ENCODE measurements around the gene CACNA2D4. TPM values are rescaled to one million over a fixed set of nuclear protein-coding genes. Genes with fewer than 3 reads are reported as not detected.

Gene CACNA2D4
- total and polyA plus RNA-seq, 2 experiments from 2014 or later, result 0.23 TPM; not detected in 1

DNA sequence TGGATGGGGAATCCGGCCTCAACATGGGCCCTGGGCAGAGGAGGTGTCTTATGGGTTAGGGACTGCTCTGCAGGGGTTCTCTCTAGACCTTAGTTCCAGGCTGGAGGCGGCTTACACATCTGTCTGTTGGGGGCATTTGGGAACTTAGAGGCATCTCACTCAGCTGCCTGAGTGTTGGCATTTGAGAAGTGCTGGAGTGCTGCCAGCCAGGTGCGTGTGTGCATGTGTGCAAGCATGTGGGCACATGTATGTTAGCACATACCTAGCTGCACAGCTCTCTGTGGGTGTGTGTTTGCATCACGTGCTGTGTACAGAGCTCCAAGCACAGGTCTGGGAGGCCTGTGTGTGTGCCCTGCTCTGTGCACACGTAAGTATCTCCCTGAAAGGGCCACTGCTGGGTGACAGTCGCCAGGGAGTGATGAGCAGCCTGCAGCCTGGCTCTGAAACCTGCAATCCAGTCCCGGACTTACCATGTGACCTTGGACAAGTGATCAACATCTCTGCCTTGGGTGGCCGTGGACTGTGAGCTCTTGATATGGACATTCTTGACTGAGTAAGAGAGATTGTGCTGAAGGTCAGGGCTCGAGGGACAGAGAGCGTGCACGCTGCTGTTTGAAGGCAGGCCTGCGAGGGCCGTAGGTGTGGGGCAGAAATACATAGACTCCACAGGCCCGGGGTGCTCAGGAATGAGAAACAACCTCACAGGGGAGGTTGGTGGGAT lies 92.9 kb downstream of the CACNA2D4 start:
- WGBS, 2 experiments (ENCODE audit: low coverage in 1 of 2, low lambda C conversion rate in 2 of 2, missing lambda C conversion rate in 2 of 2), result 52 to 60% methylated on average over 14 of the region's 14 CpGs
- Histone ChIP-seq H3K9ac (no peak overlapping the region), H2AFZ (no peak overlapping the region), H3K9me2 (ENCODE audit: insufficient read depth) (no peaks in the 10 kb centered on the region), H4K20me1 (ENCODE audit: insufficient read depth) (no peaks in the 10 kb centered on the region), H3K4me1 (ENCODE audit: insufficient read depth) (no peaks in the 10 kb centered on the region), H3K9me3 (ENCODE audit: low read depth) (no peaks in the 10 kb centered on the region), H3K4me2 (ENCODE audit: unreplicated experiment) (no peak overlapping the region), H3K79me2 (ENCODE audit: insufficient read depth) (no peaks in the 10 kb centered on the region), H3K4me3 (no peak overlapping the region), H3K36me3 (ENCODE audit: low read depth) (no peaks in the 10 kb centered on the region), H3F3A (ENCODE audit: insufficient read depth) (no peaks in the 10 kb centered on the region), H3K27ac (no peak overlapping the region), H3K27me3 (replicated peaks; ENCODE audit: insufficient read depth) (peaks cover 52% of the 10 kb centered on the region)
- in situ Hi-C loops (cut with MboI), result no loop called here
- TF ChIP-seq EZH2 (IDR thresholded peaks at IDR 0.05; ENCODE audit: insufficient read depth, poor library complexity, severe bottlenecking) (no peak), EZH2phosphoT487 (IDR thresholded peaks at IDR 0.05; ENCODE audit: insufficient read depth, low read depth) (no peak)
- DNase-seq, result no peak

DNA sequence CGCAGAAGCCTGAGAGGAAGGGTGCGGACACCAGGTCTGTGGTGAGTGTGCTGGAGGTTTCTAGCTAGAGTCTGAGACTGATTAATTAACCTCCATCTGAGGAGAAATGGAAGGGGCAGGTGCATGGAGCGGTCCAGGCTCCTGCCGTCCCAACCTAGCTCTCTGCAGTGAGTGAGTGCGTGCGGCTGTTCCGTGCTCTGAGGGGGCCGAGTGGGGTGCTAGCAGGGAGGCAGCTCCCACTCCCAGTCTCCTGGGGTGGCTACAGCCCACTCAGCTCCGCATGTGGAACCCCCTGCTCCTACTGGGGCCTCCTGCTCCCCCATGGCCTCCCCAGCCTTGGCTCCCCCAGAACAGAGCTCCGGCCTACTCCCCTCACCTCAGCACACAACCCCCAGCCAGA lies 95.2 kb downstream of the CACNA2D4 start:
- H3F3A ChIP-seq (ENCODE audit: insufficient read depth), result no peaks in the 10 kb centered on the region
- H3K27ac ChIP-seq, result no peak overlapping the region
- H4K20me1 ChIP-seq (ENCODE audit: insufficient read depth), result no peaks in the 10 kb centered on the region
- H3K9ac ChIP-seq, result no peak overlapping the region
- WGBS, 2 experiments (ENCODE audit: low coverage in 1 of 2, low lambda C conversion rate in 2 of 2, missing lambda C conversion rate in 2 of 2), result 72 to 81% methylated on average over 10 of the region's 10 CpGs
- no peak overlapping the region for H2AFZ ChIP-seq
- no peaks in the 10 kb centered on the region for H3K79me2 ChIP-seq (ENCODE audit: insufficient read depth)
- no peak overlapping the region for H3K4me3 ChIP-seq
- H3K9me2 ChIP-seq (ENCODE audit: insufficient read depth), result no peaks in the 10 kb centered on the region
- in situ Hi-C loops (cut with MboI), result loop anchor here (25.0 kb wide), 1 partner anchor 764 kb away; no protein-coding TSS in a partner anchor
- H3K9me3 ChIP-seq (ENCODE audit: low read depth), result no peaks in the 10 kb centered on the region
- DNase-seq, result no peak
- no peak overlapping the region for H3K4me2 ChIP-seq (ENCODE audit: unreplicated experiment)
- peaks cover 61% of the 10 kb centered on the region for H3K27me3 ChIP-seq (replicated peaks; ENCODE audit: insufficient read depth)
- H3K36me3 ChIP-seq (ENCODE audit: low read depth), result no peaks in the 10 kb centered on the region
- no peaks in the 10 kb centered on the region for H3K4me1 ChIP-seq (ENCODE audit: insufficient read depth)
- TF ChIP-seq EZH2 (IDR thresholded peaks at IDR 0.05; ENCODE audit: insufficient read depth, poor library complexity, severe bottlenecking) (no peak), EZH2phosphoT487 (IDR thresholded peaks at IDR 0.05; ENCODE audit: insufficient read depth, low read depth) (no peak)

DNA sequence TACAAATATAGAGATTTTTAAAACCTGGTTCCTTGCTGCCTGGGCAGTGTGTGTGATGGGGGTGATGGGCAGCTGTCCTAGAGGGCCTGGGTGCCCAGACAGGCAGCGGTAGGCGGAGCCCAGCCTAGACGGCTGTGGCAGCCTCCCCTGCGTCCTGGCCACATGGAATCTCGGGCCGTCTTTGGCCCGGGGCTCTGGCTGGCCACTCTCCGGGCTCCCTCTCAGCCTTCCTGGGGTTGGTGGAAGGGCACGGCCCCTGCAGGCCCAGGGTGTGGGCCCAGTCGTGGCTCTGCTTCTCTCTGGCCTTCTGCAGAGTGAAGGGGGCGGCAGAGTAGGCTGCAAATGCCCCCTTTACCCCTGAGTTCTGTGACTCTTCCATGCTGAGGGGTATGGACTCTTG lies 95.8 kb downstream of the CACNA2D4 start:
- Histone ChIP-seq H3K9me3 (ENCODE audit: low read depth) (no peaks in the 10 kb centered on the region), H3K79me2 (ENCODE audit: insufficient read depth) (no peaks in the 10 kb centered on the region), H3K9me2 (ENCODE audit: insufficient read depth) (no peaks in the 10 kb centered on the region), H3K4me1 (ENCODE audit: insufficient read depth) (no peaks in the 10 kb centered on the region), H3K27ac (no peak overlapping the region), H3K4me2 (ENCODE audit: unreplicated experiment) (no peak overlapping the region), H2AFZ (no peak overlapping the region), H3K27me3 (replicated peaks; ENCODE audit: insufficient read depth) (peaks cover 61% of the 10 kb centered on the region), H4K20me1 (ENCODE audit: insufficient read depth) (no peaks in the 10 kb centered on the region), H3F3A (ENCODE audit: insufficient read depth) (no peaks in the 10 kb centered on the region), H3K36me3 (ENCODE audit: low read depth) (no peaks in the 10 kb centered on the region), H3K9ac (no peak overlapping the region), H3K4me3 (no peak overlapping the region)
- no peak for TF ChIP-seq EZH2phosphoT487 (IDR thresholded peaks at IDR 0.05; ENCODE audit: insufficient read depth, low read depth)
- TF ChIP-seq EZH2 (IDR thresholded peaks at IDR 0.05; ENCODE audit: insufficient read depth, poor library complexity, severe bottlenecking), result no peak
- in situ Hi-C loops (cut with MboI), result loop anchor here (25.0 kb wide), 1 partner anchor 765 kb away; no protein-coding TSS in a partner anchor
- no peak for DNase-seq
- WGBS, 2 experiments (ENCODE audit: low coverage in 1 of 2, low lambda C conversion rate in 2 of 2, missing lambda C conversion rate in 2 of 2), result 43 to 55% methylated on average over 5 to 11 of the region's 11 CpGs

DNA sequence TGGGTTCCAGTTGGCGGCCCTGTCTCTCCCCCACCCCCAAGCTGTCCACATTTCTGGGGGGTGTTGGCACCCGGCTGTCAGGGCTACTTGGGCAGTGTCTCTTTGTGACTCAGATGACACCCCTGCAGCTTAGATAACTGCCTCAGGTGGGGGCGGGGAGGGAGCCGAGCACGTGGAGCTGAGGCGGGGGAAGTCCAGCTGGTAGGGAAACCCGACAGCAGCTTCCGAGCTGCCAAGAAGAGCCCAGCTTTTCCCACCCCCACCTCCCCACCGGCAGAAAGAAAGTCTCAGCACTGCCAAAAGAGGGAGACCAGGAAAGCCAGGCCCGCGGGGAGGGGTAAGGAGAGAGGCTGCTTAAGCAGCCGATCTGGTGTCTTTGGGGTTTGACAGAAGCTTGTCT lies 96.6 kb downstream of the CACNA2D4 start:
- H3K4me3 ChIP-seq, result no peak overlapping the region
- H3K9me3 ChIP-seq (ENCODE audit: low read depth), result no peaks in the 10 kb centered on the region
- no peaks in the 10 kb centered on the region for H3K9me2 ChIP-seq (ENCODE audit: insufficient read depth)
- TF ChIP-seq EZH2phosphoT487 (IDR thresholded peaks at IDR 0.05; ENCODE audit: insufficient read depth, low read depth) (no peak), EZH2 (IDR thresholded peaks at IDR 0.05; ENCODE audit: insufficient read depth, poor library complexity, severe bottlenecking) (no peak)
- no peak overlapping the region for H3K9ac ChIP-seq
- in situ Hi-C loops (cut with MboI), result loop anchor here (25.0 kb wide), 1 partner anchor 765 kb away; no protein-coding TSS in a partner anchor
- H2AFZ ChIP-seq, result no peak overlapping the region
- no peak overlapping the region for H3K27ac ChIP-seq
- 4 to 12% methylated on average over 6 to 12 of the region's 12 CpGs for WGBS, 2 experiments (ENCODE audit: low coverage in 1 of 2, low lambda C conversion rate in 2 of 2, missing lambda C conversion rate in 2 of 2)
- no peak overlapping the region for H3K4me2 ChIP-seq (ENCODE audit: unreplicated experiment)
- H4K20me1 ChIP-seq (ENCODE audit: insufficient read depth), result no peaks in the 10 kb centered on the region
- no peaks in the 10 kb centered on the region for H3F3A ChIP-seq (ENCODE audit: insufficient read depth)
- no peak for DNase-seq
- H3K27me3 ChIP-seq (replicated peaks; ENCODE audit: insufficient read depth), result peaks cover 61% of the 10 kb centered on the region
- H3K36me3 ChIP-seq (ENCODE audit: low read depth), result no peaks in the 10 kb centered on the region
- H3K79me2 ChIP-seq (ENCODE audit: insufficient read depth), result no peaks in the 10 kb centered on the region
- H3K4me1 ChIP-seq (ENCODE audit: insufficient read depth), result no peaks in the 10 kb centered on the region
